ENCODE results near the gene UGT1A9. TPM values are rescaled to one million over a fixed set of nuclear protein-coding genes. Genes with fewer than 3 reads are reported as not detected.

The UGT1A9 gene
- total and polyA plus RNA-seq, 2 of the 13 experiments (the other 11 are each of a cell fraction or from before 2014, with no cell fraction given) = 0.07 TPM; not detected in 1

DNA sequence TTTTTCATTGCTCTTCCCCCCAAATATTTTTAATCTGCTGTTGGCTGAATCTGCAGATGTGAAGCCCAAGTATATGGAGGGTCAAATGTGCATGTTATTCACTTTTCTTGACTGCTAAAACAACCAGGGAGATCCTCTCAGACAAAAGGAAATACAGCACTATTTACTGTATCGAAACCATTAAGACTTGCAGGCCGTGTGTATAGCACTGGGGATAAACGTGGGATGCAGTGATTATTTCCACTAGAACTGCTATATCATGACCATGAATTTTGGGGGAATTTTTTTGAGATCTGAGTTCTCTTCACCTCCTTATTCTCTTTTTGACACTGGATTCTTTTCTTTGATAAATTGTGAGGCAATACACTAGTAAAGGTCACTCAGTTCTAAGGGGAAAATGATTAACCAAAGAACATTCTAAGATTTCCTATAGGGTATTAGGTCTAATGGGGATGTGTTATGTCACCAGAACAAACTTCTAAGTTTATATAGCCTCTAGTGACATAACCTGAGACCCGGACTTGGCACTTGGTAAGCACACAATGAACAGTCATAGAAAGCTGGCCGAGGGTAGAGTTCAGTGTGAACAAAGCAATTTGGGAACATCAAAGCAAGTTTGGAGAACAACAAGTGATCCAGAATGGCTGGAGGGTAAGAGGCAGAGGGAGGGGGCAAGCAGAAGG is 73.5 kb downstream of the UGT1A9 start (continued):
- TF ChIP-seq, protein P1, sequence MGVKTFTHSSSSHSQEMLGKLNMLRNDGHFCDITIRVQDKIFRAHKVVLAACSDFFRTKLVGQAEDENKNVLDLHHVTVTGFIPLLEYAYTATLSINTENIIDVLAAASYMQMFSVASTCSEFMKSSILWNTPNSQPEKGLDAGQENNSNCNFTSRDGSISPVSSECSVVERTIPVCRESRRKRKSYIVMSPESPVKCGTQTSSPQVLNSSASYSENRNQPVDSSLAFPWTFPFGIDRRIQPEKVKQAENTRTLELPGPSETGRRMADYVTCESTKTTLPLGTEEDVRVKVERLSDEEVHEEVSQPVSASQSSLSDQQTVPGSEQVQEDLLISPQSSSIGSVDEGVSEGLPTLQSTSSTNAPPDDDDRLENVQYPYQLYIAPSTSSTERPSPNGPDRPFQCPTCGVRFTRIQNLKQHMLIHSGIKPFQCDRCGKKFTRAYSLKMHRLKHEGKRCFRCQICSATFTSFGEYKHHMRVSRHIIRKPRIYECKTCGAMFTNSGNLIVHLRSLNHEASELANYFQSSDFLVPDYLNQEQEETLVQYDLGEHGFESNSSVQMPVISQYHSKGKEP (CRISPR knock-in tag; IDR thresholded peaks at IDR 0.05) = no peak
- TF ChIP-seq ZNF547 (CRISPR knock-in tag; IDR thresholded peaks at IDR 0.05) (no peak), ZNF652 (CRISPR knock-in tag; IDR thresholded peaks at IDR 0.05; ENCODE audit: borderline replicate concordance, low read depth) (peak; percentile 31; the same call in 1 of the 2 replicates), ZMYM2 (CRISPR knock-in tag; IDR thresholded peaks at IDR 0.05) (peak; percentile 69), ZNF549 (CRISPR knock-in tag; IDR thresholded peaks at IDR 0.05) (no peak), JDP2 (CRISPR knock-in tag; IDR thresholded peaks at IDR 0.05; ENCODE audit: borderline replicate concordance) (peak; percentile 76; the same call in 1 of the 2 replicates), PLRG1 (conservative IDR thresholded peaks at IDR 0.05) (no peak), ZNF317 (CRISPR knock-in tag; IDR thresholded peaks at IDR 0.05) (peak; percentile 85), PCBP2 (optimal IDR thresholded peaks at IDR 0.05; ENCODE audit: low read depth, low read length, poor library complexity, severe bottlenecking) (no peak), ZNF598 (CRISPR knock-in tag; IDR thresholded peaks at IDR 0.05; ENCODE audit: borderline replicate concordance) (no peak), DNMT1 (CRISPR knock-in tag; IDR thresholded peaks at IDR 0.05) (no peak), ZNF772 (CRISPR knock-in tag; IDR thresholded peaks at IDR 0.05) (peak; percentile 89), ZBTB3 (CRISPR knock-in tag; IDR thresholded peaks at IDR 0.05; ENCODE audit: borderline replicate concordance, low read depth) (peak; percentile 55; the same call in 1 of the 2 replicates), HOXD1 (CRISPR knock-in tag; IDR thresholded peaks at IDR 0.05) (0 out of 2 replicates have a peak, but pooled peaks have one; percentile 72), GPN1 (CRISPR knock-in tag; IDR thresholded peaks at IDR 0.05; ENCODE audit: borderline replicate concordance) (no peak), MEIS1 (CRISPR knock-in tag; IDR thresholded peaks at IDR 0.05; ENCODE audit: borderline replicate concordance) (peak; percentile 85; the same call in 1 of the 2 replicates), YY1 (IDR thresholded peaks at IDR 0.05; ENCODE audit: insufficient read depth, insufficient replicate concordance, low read depth, low read length) (no peak), MBD4 (IDR thresholded peaks at IDR 0.05; ENCODE audit: borderline replicate concordance, low read length) (peak; percentile 93; the same call in 1 of the 2 replicates), ZNF44 (CRISPR knock-in tag; IDR thresholded peaks at IDR 0.05) (no peak)
- TF ChIP-seq, protein P2, sequence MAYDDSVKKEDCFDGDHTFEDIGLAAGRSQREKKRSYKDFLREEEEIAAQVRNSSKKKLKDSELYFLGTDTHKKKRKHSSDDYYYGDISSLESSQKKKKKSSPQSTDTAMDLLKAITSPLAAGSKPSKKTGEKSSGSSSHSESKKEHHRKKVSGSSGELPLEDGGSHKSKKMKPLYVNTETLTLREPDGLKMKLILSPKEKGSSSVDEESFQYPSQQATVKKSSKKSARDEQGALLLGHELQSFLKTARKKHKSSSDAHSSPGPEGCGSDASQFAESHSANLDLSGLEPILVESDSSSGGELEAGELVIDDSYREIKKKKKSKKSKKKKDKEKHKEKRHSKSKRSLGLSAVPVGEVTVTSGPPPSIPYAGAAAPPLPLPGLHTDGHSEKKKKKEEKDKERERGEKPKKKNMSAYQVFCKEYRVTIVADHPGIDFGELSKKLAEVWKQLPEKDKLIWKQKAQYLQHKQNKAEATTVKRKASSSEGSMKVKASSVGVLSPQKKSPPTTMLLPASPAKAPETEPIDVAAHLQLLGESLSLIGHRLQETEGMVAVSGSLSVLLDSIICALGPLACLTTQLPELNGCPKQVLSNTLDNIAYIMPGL (CRISPR knock-in tag; IDR thresholded peaks at IDR 0.05; ENCODE audit: borderline replicate concordance in 1 of 2, low read depth in 1 of 2) = peak in 1 of 2 experiments; percentile 71; a peak in 1 of 4 replicates
- TF ChIP-seq, protein P3, sequence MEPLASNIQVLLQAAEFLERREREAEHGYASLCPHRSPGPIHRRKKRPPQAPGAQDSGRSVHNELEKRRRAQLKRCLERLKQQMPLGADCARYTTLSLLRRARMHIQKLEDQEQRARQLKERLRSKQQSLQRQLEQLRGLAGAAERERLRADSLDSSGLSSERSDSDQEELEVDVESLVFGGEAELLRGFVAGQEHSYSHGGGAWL (CRISPR knock-in tag; IDR thresholded peaks at IDR 0.05) = no peak
- TF ChIP-seq, protein P4, sequence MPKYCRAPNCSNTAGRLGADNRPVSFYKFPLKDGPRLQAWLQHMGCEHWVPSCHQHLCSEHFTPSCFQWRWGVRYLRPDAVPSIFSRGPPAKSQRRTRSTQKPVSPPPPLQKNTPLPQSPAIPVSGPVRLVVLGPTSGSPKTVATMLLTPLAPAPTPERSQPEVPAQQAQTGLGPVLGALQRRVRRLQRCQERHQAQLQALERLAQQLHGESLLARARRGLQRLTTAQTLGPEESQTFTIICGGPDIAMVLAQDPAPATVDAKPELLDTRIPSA (CRISPR knock-in tag; IDR thresholded peaks at IDR 0.05; ENCODE audit: borderline replicate concordance) = no peak
- TF ChIP-seq, protein P5, sequence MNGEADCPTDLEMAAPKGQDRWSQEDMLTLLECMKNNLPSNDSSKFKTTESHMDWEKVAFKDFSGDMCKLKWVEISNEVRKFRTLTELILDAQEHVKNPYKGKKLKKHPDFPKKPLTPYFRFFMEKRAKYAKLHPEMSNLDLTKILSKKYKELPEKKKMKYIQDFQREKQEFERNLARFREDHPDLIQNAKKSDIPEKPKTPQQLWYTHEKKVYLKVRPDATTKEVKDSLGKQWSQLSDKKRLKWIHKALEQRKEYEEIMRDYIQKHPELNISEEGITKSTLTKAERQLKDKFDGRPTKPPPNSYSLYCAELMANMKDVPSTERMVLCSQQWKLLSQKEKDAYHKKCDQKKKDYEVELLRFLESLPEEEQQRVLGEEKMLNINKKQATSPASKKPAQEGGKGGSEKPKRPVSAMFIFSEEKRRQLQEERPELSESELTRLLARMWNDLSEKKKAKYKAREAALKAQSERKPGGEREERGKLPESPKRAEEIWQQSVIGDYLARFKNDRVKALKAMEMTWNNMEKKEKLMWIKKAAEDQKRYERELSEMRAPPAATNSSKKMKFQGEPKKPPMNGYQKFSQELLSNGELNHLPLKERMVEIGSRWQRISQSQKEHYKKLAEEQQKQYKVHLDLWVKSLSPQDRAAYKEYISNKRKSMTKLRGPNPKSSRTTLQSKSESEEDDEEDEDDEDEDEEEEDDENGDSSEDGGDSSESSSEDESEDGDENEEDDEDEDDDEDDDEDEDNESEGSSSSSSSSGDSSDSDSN (CRISPR knock-in tag; IDR thresholded peaks at IDR 0.05) = no peak; the same call in 1 of the 2 replicates
